HepG2 (cell line): Measurements from ENCODE around the gene ATXN7L2. TPM values are rescaled to one million over a fixed set of nuclear protein-coding genes. Genes with fewer than 3 reads are reported as not detected.

Source experiments
- ATAC-seq: fragments of 200-7000 bp; cut with Tn5 transposase; 3 replicates; pipeline ENCODE4 v1.9.1; 2020; ENCODE audit warnings: mild to moderate bottlenecking, moderate library complexity
- BruUV-seq: library from RNA; stranded (reverse); fragments of 400-500 nt; replicated peaks from 2 replicates; lab custom pipeline; 2021; lab: Mats Ljungman, UMichigan
- CTCF ChIA-PET: fragments of 300-600 bp; formaldehyde crosslinking; extraction: SDS; loops from one replicate; lab custom pipeline; 2021; ENCODE audit warnings: low total read pairs, inconsistent platforms, low intra/inter-chr PET ratio; lab: Yijun Ruan, JAX
- POLR2A ChIA-PET: fragments of 350-600 bp; sonication (Branson Sonifier 250); formaldehyde crosslinking; loops from one replicate; lab custom pipeline; 2020; ENCODE audit warnings: antibody characterized with exemption, inconsistent platforms; lab: Yijun Ruan, JAX
- DNase-seq: peaks from one replicate; pipeline ENCODE4 v3.0.0-alpha.2; 2015; ENCODE audit warnings: low spot score
- FAIRE-seq: peaks from 3 replicates; lab custom pipeline; 2011; peaks lifted over from hg19 to GRCh38; lab: Jason Lieb, UNC
- H2AFZ ChIP-seq: one replicate; pipeline ENCODE4 v1.6.1; 2011; ENCODE audit warnings: low read length, inconsistent platforms
- H3K27ac ChIP-seq: fragments of 300-600 bp; 3 replicates; pipeline ENCODE4 v1.8.0; 2011; ENCODE audit warnings: mixed run types, mild to moderate bottlenecking, mixed read lengths, low read length, inconsistent platforms; ENCODE audit not compliant: insufficient read depth; ENCODE audit errors: extremely low read length
- H3K27me3 ChIP-seq, 2 experiments: fragments of 200-600 bp in 1 of 2; 2 replicates in 1 of 2; 3 replicates in 1 of 2; pipeline versions ENCODE4 v1.6.0 to v1.8.0; 2011; ENCODE audit warnings: low read length in 2 of 2, mild to moderate bottlenecking in 2 of 2, moderate library complexity in 2 of 2, inconsistent platforms in 1 of 2; ENCODE audit not compliant: insufficient read depth in 2 of 2, control insufficient read depth in 1 of 2
- H3K36me3 ChIP-seq, 2 experiments: fragments of 200-600 bp in 1 of 2; replicated peaks in 1 of 2; 2 replicates in 1 of 2; 3 replicates in 1 of 2; pipeline versions ENCODE4 v1.5.1 to v1.8.0; 2011; ENCODE audit warnings: low read length in 2 of 2, inconsistent platforms in 1 of 2; ENCODE audit not compliant: insufficient read depth in 2 of 2, control insufficient read depth in 1 of 2
- H3K4me1 ChIP-seq: 2 replicates; pipeline ENCODE4 v1.5.1; 2012; ENCODE audit warnings: low read length, inconsistent platforms; ENCODE audit not compliant: insufficient read depth
- H3K4me2 ChIP-seq: 2 replicates; pipeline ENCODE4 v1.6.0; 2011; ENCODE audit warnings: low read depth, low read length, inconsistent platforms
- H3K4me3 ChIP-seq, 3 experiments: fragments of 200-600 bp in 1 of 3; sonication (generic), shearing (Covaris generic) in 1 of 3; replicated peaks in 1 of 3; 2 replicates each; pipeline ENCODE4 v1.5.1; 2011 to 2016; ENCODE audit warnings: low read length in 3 of 3, inconsistent platforms in 2 of 3, low read depth in 2 of 3, mild to moderate bottlenecking in 2 of 3, control low read depth in 1 of 3, mixed read lengths in 1 of 3; ENCODE audit not compliant: insufficient read depth in 1 of 3
- H3K79me2 ChIP-seq: one replicate; pipeline ENCODE4 v1.6.1; 2011; ENCODE audit warnings: low read length, inconsistent platforms; ENCODE audit not compliant: insufficient read depth
- H3K9ac ChIP-seq: 2 replicates; pipeline ENCODE4 v1.6.0; 2011; ENCODE audit warnings: mild to moderate bottlenecking, low read depth, low read length, inconsistent platforms; ENCODE audit not compliant: insufficient read depth
- H3K9me3 ChIP-seq: 2 replicates; pipeline ENCODE4 v1.5.1; 2012; ENCODE audit warnings: mild to moderate bottlenecking, low read length
- H4K20me1 ChIP-seq: 2 replicates; pipeline ENCODE4 v1.6.0; 2011; ENCODE audit warnings: inconsistent platforms, mild to moderate bottlenecking, low read length, moderate library complexity; ENCODE audit not compliant: insufficient read depth
- CTCF ChIP-seq: sonication (generic); formaldehyde crosslinking; IDR thresholded peaks from 2 replicates; pipeline ENCODE4 v1.5.0; 2020; ENCODE audit warnings: mild to moderate bottlenecking, missing genetic modification reagents, moderate library complexity
- GLI4 ChIP-seq: sonication (generic); formaldehyde crosslinking; IDR thresholded peaks from 2 replicates; pipeline ENCODE4 v1.5.1; 2020; ENCODE audit warnings: missing genetic modification reagents, mild to moderate bottlenecking, moderate library complexity, borderline replicate concordance
- HBP1 ChIP-seq: IDR thresholded peaks from 2 replicates; pipeline ENCODE4 v1.6.1; 2016; ENCODE audit warnings: low read depth, control low read depth
- KDM2A ChIP-seq: sonication (generic); formaldehyde crosslinking; IDR thresholded peaks from 2 replicates; pipeline ENCODE4 v1.4.0; 2020; ENCODE audit warnings: low read depth, missing genetic modification reagents, borderline replicate concordance
- KLF12 ChIP-seq: sonication (generic); formaldehyde crosslinking; IDR thresholded peaks from 2 replicates; pipeline ENCODE4 v1.4.0; 2020; ENCODE audit warnings: missing genetic modification reagents, borderline replicate concordance
- KLF6 ChIP-seq: IDR thresholded peaks from 2 replicates; pipeline ENCODE4 v1.8.0; 2016; ENCODE audit warnings: missing biosample characterization, missing genetic modification reagents
- MIER2 ChIP-seq: IDR thresholded peaks from 2 replicates; pipeline ENCODE4 v1.6.1; 2016; ENCODE audit warnings: missing biosample characterization, missing genetic modification reagents
- RBFOX2 ChIP-seq: fragments of 200-400 bp; formaldehyde crosslinking; IDR thresholded peaks from 2 replicates; pipeline ENCODE4 v1.6.1; 2017; ENCODE audit warnings: low read depth, mild to moderate bottlenecking, low read length
- REST ChIP-seq, 2 experiments: IDR thresholded peaks; 2 replicates each; pipeline ENCODE4 v1.6.1; 2011 to 2012; ENCODE audit warnings: low read length in 2 of 2, borderline replicate concordance in 1 of 2, low read depth in 1 of 2, mild to moderate bottlenecking in 1 of 2, moderate library complexity in 1 of 2
- SAP130 ChIP-seq: IDR thresholded peaks from 2 replicates; pipeline ENCODE4 v1.6.1; 2016; ENCODE audit warnings: low read depth
- SIN3A ChIP-seq: IDR thresholded peaks from 2 replicates; pipeline ENCODE4 v1.6.1; 2011; ENCODE audit warnings: low read depth, mild to moderate bottlenecking, control low read depth, low read length, borderline replicate concordance
- TGIF2 ChIP-seq: IDR thresholded peaks from 2 replicates; pipeline ENCODE4 v1.6.1; 2016; ENCODE audit warnings: control low read depth, missing compliant biosample characterization
- ZMYM3 ChIP-seq: sonication (generic); formaldehyde crosslinking; IDR thresholded peaks from 2 replicates; pipeline ENCODE4 v1.5.1; 2020; ENCODE audit warnings: mild to moderate bottlenecking, missing genetic modification reagents
- ZNF136 ChIP-seq: sonication (generic); formaldehyde crosslinking; IDR thresholded peaks from 2 replicates; pipeline ENCODE4 v1.8.1; 2022; ENCODE audit warnings: low read depth, mild to moderate bottlenecking, moderate library complexity, missing genetic modification reagents
- ZNF574 ChIP-seq: sonication (generic); formaldehyde crosslinking; IDR thresholded peaks from 2 replicates; pipeline ENCODE4 v1.4.0; 2020; ENCODE audit warnings: missing genetic modification reagents
- WGBS: methylation state at CpG from one replicate; pipeline ENCODE4 v1.1.6; 2017; ENCODE audit warnings: low lambda C conversion rate; 5-methylcytosine and 5-hydroxymethylcytosine counted together
- in situ Hi-C: cut with HindIII; loops from 2 replicates; pipeline ENCODE4 v1.10.0; 2017; ENCODE audit warnings: low pct_unique_long_range_greater_than_20kb; ENCODE audit not compliant: extremely low pct_ligation_motif_present
- intact Hi-C: fragments of 100-400 bp; cut with micrococcal nuclease; formaldehyde crosslinking; loops from one replicate; pipeline ENCODE4 v1.10.0; 2022; ENCODE audit not compliant: unreplicated experiment
- polyA plus RNA-seq, 8 experiments: library from polyadenylated mRNA; depleted of rRNA in 3 of 8; stranded (reverse) in 7 of 8; unstranded in 1 of 8; fragments of >200 nt; fragmentation: Illumina TruSeq in 4 of 8; extraction: Trizol in 4 of 8; gene quantifications; 2 replicates each; pipeline versions ENCODE4 v1.2.1 to v1.2.3, GENCODE V29; 2011 to 2016; ENCODE audit warnings: low read depth in 4 of 8, missing spikeins in 1 of 8, mixed read lengths in 1 of 8; ENCODE audit not compliant: insufficient read depth in 1 of 8
- total RNA-seq, 5 experiments: library from RNA; depleted of rRNA; stranded (reverse); fragments of >200 nt; fragmentation: Illumina TruSeq; extraction: Trizol; gene quantifications; 2 replicates each; pipeline ENCODE4 v1.2.3, GENCODE V29; 2016; ENCODE audit warnings: low read depth in 1 of 5

The ATXN7L2 gene
- total and polyA plus RNA-seq, 2 of the 13 experiments (the other 11 are each of a cell fraction or from before 2014, with no cell fraction given) = 2.7 to 2.8 TPM

- H2AFZ ChIP-seq = no peak overlapping the region
- H3K4me1 ChIP-seq = peaks cover 6% of the 10 kb centered on the region; the same call in 1 of the 2 replicates
- no peaks in the 10 kb centered on the region for H3K36me3 ChIP-seq
- intact Hi-C loops = no loop called here
- no peak overlapping the region for H3K4me2 ChIP-seq
- H3K27me3 ChIP-seq = peaks cover 1 to 33% of the 10 kb centered on the region in 2 experiments; a peak in 4 of 5 replicates
- no peak overlapping the region for H3K9ac ChIP-seq
- H3K79me2 ChIP-seq = no peaks in the 10 kb centered on the region
- H3K9me3 ChIP-seq = no peaks in the 10 kb centered on the region
- no peaks in the 10 kb centered on the region for H4K20me1 ChIP-seq
- ChIA-PET POLR2A (no interaction called here), CTCF (no interaction called here)
- no peak overlapping the region for H3K4me3 ChIP-seq
- BruUV-seq = no TSS peak
- in situ Hi-C loops = no loop called here
- WGBS = 9% methylated on average over 6 of the region's 7 CpGs
- no peak for FAIRE-seq
- peak; percentile 23; the same call in 2 of the 3 replicates for ATAC-seq
- no peak overlapping the region for H3K27ac ChIP-seq
- DNase-seq = no peak
- 0 out of 2 replicates have a peak, but pooled peaks have one; percentile 29 for TF ChIP-seq KDM2A (CRISPR knock-in tag)
- no peak for TF ChIP-seq GLI4 (CRISPR knock-in tag)
- TF ChIP-seq SAP130 = peak; percentile 72
- peak; percentile 88 to 98 for TF ChIP-seq REST (IDR thresholded peaks at IDR 0.05; ENCODE audit: borderline replicate concordance in 1 of 2, low read depth in 1 of 2, low read length in 2 of 2)
- 0 out of 2 replicates have a peak, but pooled peaks have one; percentile 36 for TF ChIP-seq KLF6 (CRISPR knock-in tag)
- 0 out of 2 replicates have a peak, but pooled peaks have one; percentile 31 for TF ChIP-seq TGIF2 (CRISPR knock-in tag)
- peak; percentile 96 for TF ChIP-seq MIER2 (CRISPR knock-in tag)
- 0 out of 2 replicates have a peak, but pooled peaks have one; percentile 33 for TF ChIP-seq ZNF574
- TF ChIP-seq ZMYM3 = no peak
- 0 out of 2 replicates have a peak, but pooled peaks have one; percentile 48 for TF ChIP-seq HBP1 (CRISPR knock-in tag)
- TF ChIP-seq CTCF (CRISPR knock-in tag) = peak; percentile 25; the same call in 1 of the 2 replicates
- no peak for TF ChIP-seq ZNF136 (CRISPR knock-in tag)
- TF ChIP-seq KLF12 (CRISPR knock-in tag) = peak; percentile 45; the same call in 1 of the 2 replicates
- no peak for TF ChIP-seq RBFOX2
- TF ChIP-seq SIN3A = peak; percentile 78; the same call in 1 of the 2 replicates
Measured at GRCh38 chr1:109478806-109479205, 4.9 kb upstream of the ATXN7L2 start.
